ENCODE results near the gene KRTAP19-7.

Gene KRTAP19-7

DNA sequence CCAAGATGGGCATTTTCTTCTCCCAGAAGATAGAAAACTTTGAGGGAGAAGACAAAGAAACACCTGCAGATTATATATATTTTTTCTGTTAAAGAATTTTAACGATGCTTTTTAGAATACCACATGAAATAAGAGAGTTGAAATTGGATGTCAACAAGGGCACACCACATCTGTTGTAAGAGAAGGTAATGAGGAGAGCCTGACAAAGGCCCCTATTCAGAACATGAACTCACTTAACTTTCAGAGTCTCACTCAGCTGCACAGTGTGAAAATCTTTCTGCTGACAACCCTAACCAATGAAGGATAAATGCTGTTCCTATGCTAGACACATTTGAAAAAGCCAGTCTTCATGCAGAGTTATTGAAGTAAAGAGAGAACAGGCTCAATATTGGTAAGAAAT, 21.8 kb upstream of the KRTAP19-7 start:
- no peak for DNase-seq (ENCODE audit: low spot score)
- TF ChIP-seq, protein P1, sequence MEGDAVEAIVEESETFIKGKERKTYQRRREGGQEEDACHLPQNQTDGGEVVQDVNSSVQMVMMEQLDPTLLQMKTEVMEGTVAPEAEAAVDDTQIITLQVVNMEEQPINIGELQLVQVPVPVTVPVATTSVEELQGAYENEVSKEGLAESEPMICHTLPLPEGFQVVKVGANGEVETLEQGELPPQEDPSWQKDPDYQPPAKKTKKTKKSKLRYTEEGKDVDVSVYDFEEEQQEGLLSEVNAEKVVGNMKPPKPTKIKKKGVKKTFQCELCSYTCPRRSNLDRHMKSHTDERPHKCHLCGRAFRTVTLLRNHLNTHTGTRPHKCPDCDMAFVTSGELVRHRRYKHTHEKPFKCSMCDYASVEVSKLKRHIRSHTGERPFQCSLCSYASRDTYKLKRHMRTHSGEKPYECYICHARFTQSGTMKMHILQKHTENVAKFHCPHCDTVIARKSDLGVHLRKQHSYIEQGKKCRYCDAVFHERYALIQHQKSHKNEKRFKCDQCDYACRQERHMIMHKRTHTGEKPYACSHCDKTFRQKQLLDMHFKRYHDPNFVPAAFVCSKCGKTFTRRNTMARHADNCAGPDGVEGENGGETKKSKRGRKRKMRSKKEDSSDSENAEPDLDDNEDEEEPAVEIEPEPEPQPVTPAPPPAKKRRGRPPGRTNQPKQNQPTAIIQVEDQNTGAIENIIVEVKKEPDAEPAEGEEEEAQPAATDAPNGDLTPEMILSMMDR (IDR thresholded peaks at IDR 0.05; ENCODE audit: borderline replicate concordance, control extremely low read depth, extremely low read depth, insufficient read depth, missing control alignments), result no peak
- in situ Hi-C loops (cut with MboI; ENCODE audit: low sequenced_read_pairs, unreplicated experiment), result no loop called here

DNA sequence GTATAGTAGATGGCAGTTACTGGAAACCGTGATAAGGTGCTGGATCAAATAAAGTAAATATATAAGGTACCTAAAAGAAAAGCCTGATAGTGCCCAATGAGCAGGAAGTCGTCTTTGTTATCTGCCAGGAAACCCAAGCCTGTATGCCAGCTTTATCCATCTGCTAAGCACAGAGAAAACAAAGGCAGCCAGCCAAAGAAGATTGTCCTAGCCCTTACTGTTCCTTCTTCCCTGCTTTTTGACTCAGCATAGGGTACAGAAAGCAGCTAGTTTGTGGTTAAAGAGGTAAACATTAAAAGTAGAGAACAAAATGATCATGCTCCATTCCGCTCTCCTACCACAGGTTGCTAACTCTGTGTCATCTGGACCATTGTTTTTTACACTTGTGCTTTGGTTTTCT, 19.0 kb upstream of the KRTAP19-7 start:
- in situ Hi-C loops (cut with MboI; ENCODE audit: low sequenced_read_pairs, unreplicated experiment), result no loop called here
- TF ChIP-seq, protein P1 (IDR thresholded peaks at IDR 0.05; ENCODE audit: borderline replicate concordance, control extremely low read depth, extremely low read depth, insufficient read depth, missing control alignments), result no peak
- DNase-seq (ENCODE audit: low spot score), result no peak

DNA sequence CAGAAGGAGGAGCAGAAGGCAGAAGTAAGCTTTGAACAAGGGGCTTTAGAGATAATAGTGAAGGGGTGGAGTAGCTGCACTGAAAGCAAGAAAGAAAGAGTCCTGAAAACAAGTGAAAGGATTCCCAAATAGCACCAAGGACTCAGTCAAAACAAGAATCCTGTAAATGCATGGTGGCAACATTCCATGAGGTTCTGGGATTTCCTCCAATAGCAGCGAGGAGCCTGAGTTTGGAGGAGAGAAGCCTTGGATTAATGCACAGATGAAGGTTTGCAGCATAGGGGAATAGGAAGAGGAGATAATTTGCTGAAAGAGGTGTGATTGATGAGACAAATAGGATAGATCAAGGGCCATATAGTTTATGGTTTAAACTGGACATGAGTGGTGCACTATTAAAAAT, 18.2 kb upstream of the KRTAP19-7 start:
- TF ChIP-seq, protein P1 (IDR thresholded peaks at IDR 0.05; ENCODE audit: borderline replicate concordance, control extremely low read depth, extremely low read depth, insufficient read depth, missing control alignments), result no peak
- in situ Hi-C loops (cut with MboI; ENCODE audit: low sequenced_read_pairs, unreplicated experiment), result no loop called here
- DNase-seq (ENCODE audit: low spot score), result no peak

DNA sequence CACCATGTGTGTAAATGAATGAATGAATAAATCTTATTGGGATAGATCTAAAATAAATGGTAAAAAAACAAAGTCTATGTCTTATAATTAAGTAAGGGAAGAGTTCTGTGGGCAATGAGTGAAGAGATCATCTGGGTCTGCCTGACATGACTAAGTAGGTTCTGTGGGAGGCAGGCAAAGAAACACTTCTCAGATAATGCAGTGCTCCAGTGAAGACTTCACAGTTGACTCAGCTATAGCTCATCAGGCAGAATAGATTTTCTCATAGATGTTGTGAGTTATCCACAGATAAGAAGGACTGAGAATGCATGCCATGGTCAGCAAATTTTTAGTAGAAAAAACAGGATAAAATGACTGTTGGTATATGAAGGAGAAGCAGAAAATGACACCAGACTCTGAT, 16.7 kb upstream of the KRTAP19-7 start:
- DNase-seq (ENCODE audit: low spot score), result no peak
- in situ Hi-C loops (cut with MboI; ENCODE audit: low sequenced_read_pairs, unreplicated experiment), result no loop called here
- TF ChIP-seq, protein P1 (IDR thresholded peaks at IDR 0.05; ENCODE audit: borderline replicate concordance, control extremely low read depth, extremely low read depth, insufficient read depth, missing control alignments), result no peak

DNA sequence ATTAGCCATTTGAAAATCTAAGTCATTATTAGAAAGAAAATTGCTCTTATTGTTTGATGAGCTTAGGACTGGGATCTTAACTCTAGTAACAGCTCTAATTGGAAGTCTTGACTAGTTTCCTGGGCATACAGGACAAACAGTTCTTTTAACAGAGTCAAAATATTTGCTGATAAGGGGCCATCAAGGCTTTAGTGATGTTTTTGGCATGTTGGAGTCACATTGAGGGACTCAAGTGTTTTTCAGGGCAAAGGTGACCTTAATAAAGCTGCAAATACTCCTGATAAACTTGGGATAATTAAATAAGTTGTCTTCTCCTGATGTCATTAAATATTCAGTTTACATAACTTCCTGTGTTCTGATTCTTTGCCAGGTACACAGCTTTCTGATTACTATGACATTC, 6.5 kb upstream of the KRTAP19-7 start:
- in situ Hi-C loops (cut with MboI; ENCODE audit: low sequenced_read_pairs, unreplicated experiment), result no loop called here
- TF ChIP-seq, protein P1 (IDR thresholded peaks at IDR 0.05; ENCODE audit: borderline replicate concordance, control extremely low read depth, extremely low read depth, insufficient read depth, missing control alignments), result no peak

DNA sequence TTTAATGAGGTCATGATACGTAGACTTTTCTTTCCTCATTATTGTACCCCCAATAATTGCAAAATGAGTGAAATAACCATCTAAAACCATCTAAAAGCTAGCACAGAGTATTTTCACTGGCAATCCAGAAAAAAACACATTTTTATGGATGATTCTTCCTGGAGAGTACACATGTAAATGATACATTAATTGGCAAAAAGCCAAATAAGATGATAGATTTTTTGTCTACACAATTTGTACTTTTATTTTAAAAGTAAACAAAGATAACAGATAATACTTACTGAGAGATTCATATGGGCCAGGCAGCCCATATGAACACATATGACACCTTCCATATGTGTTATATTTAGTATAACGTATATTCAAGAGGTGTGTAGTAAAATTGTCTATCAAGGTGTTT, 2.5 kb upstream of the KRTAP19-7 start:
- TF ChIP-seq, protein P1 (IDR thresholded peaks at IDR 0.05; ENCODE audit: borderline replicate concordance, control extremely low read depth, extremely low read depth, insufficient read depth, missing control alignments), result no peak
- in situ Hi-C loops (cut with MboI; ENCODE audit: low sequenced_read_pairs, unreplicated experiment), result no loop called here
- no peak for DNase-seq (ENCODE audit: low spot score)

More for the DNA sequence above, 6.5 kb upstream of the KRTAP19-7 start:
- no peak for DNase-seq (ENCODE audit: low spot score)

DNA sequence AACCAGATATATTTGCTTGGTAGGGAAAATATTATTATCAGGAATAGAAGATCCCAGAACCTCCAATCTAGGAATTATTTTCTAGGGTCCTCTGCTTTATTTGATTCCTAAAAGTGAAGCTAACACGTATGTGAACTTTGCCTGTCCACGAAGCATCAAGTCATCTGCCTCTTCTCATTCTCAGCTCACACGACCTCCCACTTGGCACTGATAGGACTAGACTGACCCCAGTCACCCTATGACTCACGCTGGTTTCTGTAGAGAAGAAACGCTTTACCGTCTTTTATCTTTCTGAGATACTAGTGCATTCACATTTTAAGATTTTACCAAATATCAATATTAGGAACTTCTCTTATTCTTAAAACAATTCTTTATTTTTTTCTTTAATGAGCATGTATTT, 2.0 kb upstream of the KRTAP19-7 start:
- DNase-seq (ENCODE audit: low spot score), result no peak
- in situ Hi-C loops (cut with MboI; ENCODE audit: low sequenced_read_pairs, unreplicated experiment), result no loop called here
- TF ChIP-seq, protein P1 (IDR thresholded peaks at IDR 0.05; ENCODE audit: borderline replicate concordance, control extremely low read depth, extremely low read depth, insufficient read depth, missing control alignments), result no peak

Data from GM13976 (cell line).